Panc1 (cell line): ENCODE data around the gene PSKH1.
"Not testable (repeated sequence)": the region's sequence is repeated elsewhere in the genome, so short reads cannot be mapped to it uniquely, and the experiment has no call there.

ENCODE experiments used
- CTCF ChIP-seq: fragments of 450-650 bp; IDR thresholded peaks from 2 replicates; pipeline ENCODE4 v1.5.1; 2017; ENCODE audit warnings: mild to moderate bottlenecking
- POLR2AphosphoS5 ChIP-seq: IDR thresholded peaks from 2 replicates; pipeline ENCODE4 v1.6.1; 2012; ENCODE audit warnings: mild to moderate bottlenecking, low read depth, low read length, moderate library complexity
- REST ChIP-seq, 2 experiments: IDR thresholded peaks; 2 replicates each; pipeline ENCODE4 v1.6.1; 2011 to 2012; ENCODE audit warnings: low read depth in 2 of 2, control low read depth in 1 of 2, low read length in 1 of 2, mild to moderate bottlenecking in 1 of 2, moderate library complexity in 1 of 2; ENCODE audit not compliant: insufficient read depth in 1 of 2
- TCF7L2 ChIP-seq: IDR thresholded peaks from 2 replicates; pipeline ENCODE4 v1.6.1; 2011; ENCODE audit warnings: mild to moderate bottlenecking, low read depth, low read length, inconsistent platforms

GRCh38 chr16:67915496-67915769 is 22.4 kb downstream of the PSKH1 start:
- TF ChIP-seq CTCF; POLR2AphosphoS5; REST (IDR thresholded peaks at IDR 0.05; ENCODE audit: insufficient read depth in 1 of 2, low read depth in 2 of 2, low read length in 1 of 2); TCF7L2: not testable (repeated sequence)
